Subcutaneous adipose tissue (tissue), 4 donors: ENCODE results near the gene ZRSR2. TPM values are rescaled to one million over a fixed set of nuclear protein-coding genes. Genes with fewer than 3 reads are reported as not detected.

Experiments
- CTCF ChIP-seq: fragments of 450-650 bp; IDR thresholded peaks from one replicate; pipeline ENCODE4 v1.5.1; 2016; ENCODE audit warnings: low read depth, mild to moderate bottlenecking, control low read depth, antibody characterized with exemption, moderate library complexity
- total RNA-seq, 4 donors: library from RNA; depleted of rRNA; stranded (reverse); fragments of >200 nt; gene quantifications; one replicate each; pipeline ENCODE4 v1.1.0, GENCODE V29; 2016

ZRSR2 gene
- total RNA-seq, 4 donors from 2014 or later: 6.6 to 12.1 (median 8.0) TPM

GRCh38 chrX:15820106-15821073, 30.1 kb downstream of the ZRSR2 start:
- TF ChIP-seq CTCF: no peak

GRCh38 chrX:15822922-15823321, 32.6 kb downstream of the ZRSR2 start:
- no peak for TF ChIP-seq CTCF

- TF ChIP-seq CTCF: no peak
Observed at GRCh38 chrX:15825936-15826335, 35.7 kb downstream of the ZRSR2 start.

- no peak for TF ChIP-seq CTCF
Observed at GRCh38 chrX:15829217-15829616, 38.9 kb downstream of the ZRSR2 start.

GRCh38 chrX:15834053-15834452, 43.8 kb downstream of the ZRSR2 start:
- no peak for TF ChIP-seq CTCF

GRCh38 chrX:15834827-15835595, 44.7 kb downstream of the ZRSR2 start:
- no peak for TF ChIP-seq CTCF

- TF ChIP-seq CTCF: no peak
Observed at GRCh38 chrX:15838017-15838416, 47.7 kb downstream of the ZRSR2 start.
